HepG2 (cell line): Measurements from ENCODE around the gene CAB39.
A peak's percentile ranks its signal among the peaks of the same experiment; 100 is the strongest.

Experiments
- CEBPG ChIP-seq: IDR thresholded peaks from 2 replicates; pipeline ENCODE4 v1.6.1; 2016
- HDAC2 ChIP-seq: sonication (generic); formaldehyde crosslinking; IDR thresholded peaks from 2 replicates; pipeline ENCODE4 v1.4.0; 2020; ENCODE audit warnings: missing genetic modification reagents
- JUN ChIP-seq: sonication (generic); formaldehyde crosslinking; IDR thresholded peaks from 2 replicates; pipeline ENCODE4 v1.4.0; 2020; ENCODE audit warnings: mild to moderate bottlenecking, missing genetic modification reagents
- NFKB2 ChIP-seq: sonication (generic); formaldehyde crosslinking; IDR thresholded peaks from 2 replicates; pipeline ENCODE4 v1.4.0; 2020; ENCODE audit warnings: missing genetic modification reagents, borderline replicate concordance
- NONO ChIP-seq, 2 experiments: fragments of 450-650 bp in 1 of 2; sonication (generic) in 1 of 2; formaldehyde crosslinking in 1 of 2; IDR thresholded peaks in 1 of 2; conservative IDR thresholded peaks in 1 of 2; 2 replicates each; pipeline versions ENCODE4 v1.6.1 to v1.8.0; 2017 to 2022; ENCODE audit warnings: mild to moderate bottlenecking in 1 of 2, missing genetic modification reagents in 1 of 2, moderate library complexity in 1 of 2
- POLR2AphosphoS5 ChIP-seq: IDR thresholded peaks from 2 replicates; pipeline ENCODE4 v1.6.1; 2012; ENCODE audit warnings: low read depth, low read length
- SNRNP70 ChIP-seq: fragments of 200-400 bp; formaldehyde crosslinking; IDR thresholded peaks from 2 replicates; pipeline ENCODE4 v1.6.1; 2017; ENCODE audit warnings: mild to moderate bottlenecking, low read depth, low read length, moderate library complexity
- ZFP36L2 ChIP-seq: sonication (generic); formaldehyde crosslinking; IDR thresholded peaks from 2 replicates; pipeline ENCODE4 v1.4.0; 2020; ENCODE audit warnings: missing genetic modification reagents
- TF ChIP-seq, protein P1 (sequence below): sonication (generic); formaldehyde crosslinking; IDR thresholded peaks from 2 replicates; pipeline ENCODE4 v1.4.0; 2020; ENCODE audit warnings: missing genetic modification reagents
- TF ChIP-seq, protein P2 (sequence below): IDR thresholded peaks from 2 replicates; pipeline ENCODE4 v1.6.1; 2016; ENCODE audit warnings: low read depth, control low read depth
- TF ChIP-seq, protein P3 (sequence below): sonication (generic); formaldehyde crosslinking; IDR thresholded peaks from 2 replicates; pipeline ENCODE4 v1.5.0; 2020; ENCODE audit warnings: mild to moderate bottlenecking, missing genetic modification reagents, moderate library complexity

DNA sequence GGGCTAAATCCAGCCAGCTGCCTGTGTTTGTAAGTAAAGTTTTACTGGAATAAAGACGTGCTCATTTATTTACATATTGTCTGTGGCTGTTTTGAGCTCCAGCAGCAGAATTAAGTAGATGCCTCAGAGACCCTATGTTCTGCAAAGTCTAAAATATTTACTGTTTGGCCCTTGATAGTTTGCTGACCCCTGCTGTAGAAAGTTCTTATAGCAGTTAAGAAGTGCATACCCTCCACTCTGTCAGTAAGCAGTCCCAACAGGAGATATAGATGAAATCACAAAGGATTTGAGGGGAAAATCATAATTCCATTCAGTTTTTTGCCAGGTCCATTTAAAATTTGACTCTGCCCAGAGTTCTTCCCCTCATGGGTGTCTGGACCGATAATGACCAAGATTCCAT is 102.0 kb downstream of the CAB39 start:
- TF ChIP-seq HDAC2 (CRISPR knock-in tag) (no peak), SNRNP70 (no peak), ZFP36L2 (no peak), NONO (IDR thresholded peaks at IDR 0.05) (no peak), NONO (CRISPR knock-in tag; conservative IDR thresholded peaks at IDR 0.05) (no peak), NFKB2 (CRISPR knock-in tag) (no peak), JUN (CRISPR knock-in tag) (no peak), POLR2AphosphoS5 (no peak), CEBPG (CRISPR knock-in tag) (no peak)
- TF ChIP-seq, protein P1, sequence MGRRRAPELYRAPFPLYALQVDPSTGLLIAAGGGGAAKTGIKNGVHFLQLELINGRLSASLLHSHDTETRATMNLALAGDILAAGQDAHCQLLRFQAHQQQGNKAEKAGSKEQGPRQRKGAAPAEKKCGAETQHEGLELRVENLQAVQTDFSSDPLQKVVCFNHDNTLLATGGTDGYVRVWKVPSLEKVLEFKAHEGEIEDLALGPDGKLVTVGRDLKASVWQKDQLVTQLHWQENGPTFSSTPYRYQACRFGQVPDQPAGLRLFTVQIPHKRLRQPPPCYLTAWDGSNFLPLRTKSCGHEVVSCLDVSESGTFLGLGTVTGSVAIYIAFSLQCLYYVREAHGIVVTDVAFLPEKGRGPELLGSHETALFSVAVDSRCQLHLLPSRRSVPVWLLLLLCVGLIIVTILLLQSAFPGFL (CRISPR knock-in tag), result no peak
- TF ChIP-seq, protein P2, sequence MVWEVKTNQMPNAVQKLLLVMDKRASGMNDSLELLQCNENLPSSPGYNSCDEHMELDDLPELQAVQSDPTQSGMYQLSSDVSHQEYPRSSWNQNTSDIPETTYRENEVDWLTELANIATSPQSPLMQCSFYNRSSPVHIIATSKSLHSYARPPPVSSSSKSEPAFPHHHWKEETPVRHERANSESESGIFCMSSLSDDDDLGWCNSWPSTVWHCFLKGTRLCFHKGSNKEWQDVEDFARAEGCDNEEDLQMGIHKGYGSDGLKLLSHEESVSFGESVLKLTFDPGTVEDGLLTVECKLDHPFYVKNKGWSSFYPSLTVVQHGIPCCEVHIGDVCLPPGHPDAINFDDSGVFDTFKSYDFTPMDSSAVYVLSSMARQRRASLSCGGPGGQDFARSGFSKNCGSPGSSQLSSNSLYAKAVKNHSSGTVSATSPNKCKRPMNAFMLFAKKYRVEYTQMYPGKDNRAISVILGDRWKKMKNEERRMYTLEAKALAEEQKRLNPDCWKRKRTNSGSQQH (CRISPR knock-in tag), result no peak
- TF ChIP-seq, protein P3, sequence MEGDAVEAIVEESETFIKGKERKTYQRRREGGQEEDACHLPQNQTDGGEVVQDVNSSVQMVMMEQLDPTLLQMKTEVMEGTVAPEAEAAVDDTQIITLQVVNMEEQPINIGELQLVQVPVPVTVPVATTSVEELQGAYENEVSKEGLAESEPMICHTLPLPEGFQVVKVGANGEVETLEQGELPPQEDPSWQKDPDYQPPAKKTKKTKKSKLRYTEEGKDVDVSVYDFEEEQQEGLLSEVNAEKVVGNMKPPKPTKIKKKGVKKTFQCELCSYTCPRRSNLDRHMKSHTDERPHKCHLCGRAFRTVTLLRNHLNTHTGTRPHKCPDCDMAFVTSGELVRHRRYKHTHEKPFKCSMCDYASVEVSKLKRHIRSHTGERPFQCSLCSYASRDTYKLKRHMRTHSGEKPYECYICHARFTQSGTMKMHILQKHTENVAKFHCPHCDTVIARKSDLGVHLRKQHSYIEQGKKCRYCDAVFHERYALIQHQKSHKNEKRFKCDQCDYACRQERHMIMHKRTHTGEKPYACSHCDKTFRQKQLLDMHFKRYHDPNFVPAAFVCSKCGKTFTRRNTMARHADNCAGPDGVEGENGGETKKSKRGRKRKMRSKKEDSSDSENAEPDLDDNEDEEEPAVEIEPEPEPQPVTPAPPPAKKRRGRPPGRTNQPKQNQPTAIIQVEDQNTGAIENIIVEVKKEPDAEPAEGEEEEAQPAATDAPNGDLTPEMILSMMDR, result peak; percentile 45
